MG63 (cell line): ENCODE measurements around the gene CPLANE2. TPM values are rescaled to one million over a fixed set of nuclear protein-coding genes. Genes with fewer than 3 reads are reported as not detected.
A peak's percentile ranks its signal among the peaks of the same experiment; 100 is the strongest.
"Not testable (repeated sequence)": the region's sequence is repeated elsewhere in the genome, so short reads cannot be mapped to it uniquely, and the experiment has no call there.

Source experiments
- DNase-seq: peaks from one replicate; pipeline ENCODE4 v3.0.0-alpha.2; 2020
- H3K27me3 ChIP-seq: fragments of 250-450 bp; sonication (Bioruptor Pico); 2 replicates; pipeline ENCODE4 v1.5.1; 2020; ENCODE audit warnings: mild to moderate bottlenecking, moderate library complexity
- H3K36me3 ChIP-seq: fragments of 250-450 bp; sonication (Bioruptor Pico); 2 replicates; pipeline ENCODE4 v1.5.1; 2020; ENCODE audit warnings: mild to moderate bottlenecking, moderate library complexity
- H3K4me3 ChIP-seq: fragments of 250-450 bp; sonication (Bioruptor Pico); 2 replicates; pipeline ENCODE4 v1.5.1; 2020; ENCODE audit warnings: mild to moderate bottlenecking, moderate library complexity
- H3K9me3 ChIP-seq: fragments of 250-450 bp; sonication (Bioruptor Pico); 2 replicates; pipeline ENCODE4 v1.5.1; 2020; ENCODE audit warnings: mild to moderate bottlenecking, moderate library complexity
- total RNA-seq: library from RNA; depleted of rRNA; stranded (reverse); fragments of >200 nt; shearing (Covaris generic); gene quantifications from 2 replicates; pipeline ENCODE4 v1.2.3, GENCODE V29; 2014; ENCODE audit warnings: low replicate concordance

The CPLANE2 gene
- total RNA-seq, 1 experiment from 2014 or later: 5.1 TPM

DNA sequence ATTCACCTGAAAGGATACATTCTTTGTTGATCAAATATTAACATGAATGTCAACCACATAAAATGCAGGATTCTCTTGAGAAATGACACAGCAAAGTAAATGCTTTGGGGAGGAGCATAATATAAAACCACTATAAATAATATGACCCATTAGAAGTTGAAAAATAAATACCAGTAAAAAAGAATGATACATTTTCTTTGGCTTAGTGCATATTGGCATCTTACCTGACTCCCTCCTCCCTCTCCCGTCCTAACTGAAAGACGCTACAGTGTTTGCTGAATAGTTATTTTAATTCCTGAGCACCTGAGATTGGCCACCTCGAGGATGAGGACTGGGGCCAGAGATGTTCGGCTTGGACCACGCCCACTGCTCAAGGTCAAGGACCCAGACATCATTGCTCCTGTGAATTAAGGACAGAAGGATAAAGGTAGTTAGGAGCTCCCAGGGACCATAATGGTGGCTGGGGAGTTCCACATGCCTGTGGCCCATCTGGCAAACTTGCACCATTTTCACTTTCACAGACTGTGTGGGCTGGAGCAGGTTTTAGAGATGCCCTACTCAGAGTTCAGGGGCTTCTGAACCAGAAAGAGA is 16.4 kb upstream of the CPLANE2 start:
- Histone ChIP-seq H3K9me3 (no peaks in the 10 kb centered on the region), H3K4me3 (no peak overlapping the region), H3K36me3 (peaks cover 30% of the 10 kb centered on the region), H3K27me3 (no peaks in the 10 kb centered on the region)
- no peak for DNase-seq

DNA sequence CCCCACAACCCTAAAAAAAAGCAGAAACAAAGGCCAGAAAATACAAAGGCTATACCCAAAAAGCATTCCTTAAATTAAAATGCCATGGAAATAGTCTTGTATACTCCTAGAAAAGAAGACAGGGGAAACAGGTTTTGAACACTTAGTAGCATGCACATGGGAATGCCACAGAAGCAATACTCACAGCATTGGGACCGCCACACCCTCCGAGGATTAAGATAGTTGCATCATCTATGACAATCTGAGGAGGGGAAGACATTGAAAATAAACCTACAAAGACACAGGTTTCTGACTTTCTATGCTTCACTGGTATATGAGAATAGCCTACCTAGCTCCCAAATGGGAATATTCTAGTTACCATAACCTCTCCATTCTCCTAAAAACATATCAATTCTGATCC is 15.9 kb upstream of the CPLANE2 start:
- no peak overlapping the region for H3K4me3 ChIP-seq
- DNase-seq: no peak
- H3K9me3 ChIP-seq: no peaks in the 10 kb centered on the region
- H3K27me3 ChIP-seq: no peaks in the 10 kb centered on the region
- peaks cover 31% of the 10 kb centered on the region for H3K36me3 ChIP-seq

- Histone ChIP-seq H3K36me3 (peaks cover 37% of the 10 kb centered on the region), H3K9me3 (no peaks in the 10 kb centered on the region), H3K4me3 (no peak overlapping the region), H3K27me3 (no peaks in the 10 kb centered on the region)
- no peak for DNase-seq
Observed at GRCh38 chr1:16251381-16251780, 14.4 kb upstream of the CPLANE2 start.

- DNase-seq: no peak
- no peaks in the 10 kb centered on the region for H3K27me3 ChIP-seq
- H3K9me3 ChIP-seq: no peaks in the 10 kb centered on the region
- H3K4me3 ChIP-seq: no peak overlapping the region
- peaks cover 33% of the 10 kb centered on the region for H3K36me3 ChIP-seq
Observed at GRCh38 chr1:16250524-16251251, 13.7 kb upstream of the CPLANE2 start.

- DNase-seq: no peak
- no peak overlapping the region for H3K4me3 ChIP-seq
- no peaks in the 10 kb centered on the region for H3K9me3 ChIP-seq
- H3K27me3 ChIP-seq: no peaks in the 10 kb centered on the region
- peaks cover 31% of the 10 kb centered on the region for H3K36me3 ChIP-seq
Observed at GRCh38 chr1:16249596-16250241, 12.7 kb upstream of the CPLANE2 start.

DNA sequence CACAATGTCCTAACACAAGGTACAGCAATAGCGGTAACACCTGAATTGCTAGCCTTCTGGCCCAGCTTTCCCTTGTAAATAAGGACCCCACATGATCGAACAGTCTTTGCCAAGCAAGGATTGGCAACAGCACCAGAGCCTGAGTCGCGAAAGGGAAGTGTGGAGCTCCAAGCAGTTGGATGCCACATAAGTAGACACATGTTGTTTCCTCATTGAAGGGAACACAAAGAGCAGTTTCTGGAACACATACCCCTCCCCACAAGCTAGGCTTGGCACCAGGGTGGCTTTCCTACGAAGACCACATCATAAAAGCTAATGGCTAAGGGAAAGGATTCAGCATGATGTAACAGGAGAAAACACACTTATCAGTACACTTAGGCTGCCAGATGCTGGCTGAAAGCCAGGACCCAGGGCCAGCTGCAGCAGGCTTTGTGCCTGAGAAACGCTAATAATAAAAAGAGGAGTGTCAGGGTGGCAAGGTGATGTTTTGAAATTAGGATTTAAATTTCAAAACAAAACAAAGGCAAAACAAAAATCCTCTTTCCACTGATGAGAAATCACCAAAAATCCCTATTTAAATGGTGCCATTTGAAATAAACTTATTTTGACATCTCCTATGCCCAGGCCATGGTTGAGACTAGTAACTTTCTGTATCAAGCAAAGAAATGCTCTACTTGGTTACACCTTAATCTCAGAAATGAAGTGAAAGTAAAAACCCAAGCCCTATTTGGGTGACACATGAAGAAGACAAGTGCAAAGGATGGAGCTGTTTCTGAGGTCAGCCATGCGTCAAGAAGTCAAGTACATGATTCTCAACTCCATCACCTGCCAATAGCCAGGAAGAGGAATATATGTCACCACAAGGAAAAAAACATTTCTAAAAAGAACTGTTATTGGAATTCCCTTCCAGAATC is 11.9 kb upstream of the CPLANE2 start:
- DNase-seq: peak; percentile 76
- peaks cover 33% of the 10 kb centered on the region for H3K36me3 ChIP-seq

DNA sequence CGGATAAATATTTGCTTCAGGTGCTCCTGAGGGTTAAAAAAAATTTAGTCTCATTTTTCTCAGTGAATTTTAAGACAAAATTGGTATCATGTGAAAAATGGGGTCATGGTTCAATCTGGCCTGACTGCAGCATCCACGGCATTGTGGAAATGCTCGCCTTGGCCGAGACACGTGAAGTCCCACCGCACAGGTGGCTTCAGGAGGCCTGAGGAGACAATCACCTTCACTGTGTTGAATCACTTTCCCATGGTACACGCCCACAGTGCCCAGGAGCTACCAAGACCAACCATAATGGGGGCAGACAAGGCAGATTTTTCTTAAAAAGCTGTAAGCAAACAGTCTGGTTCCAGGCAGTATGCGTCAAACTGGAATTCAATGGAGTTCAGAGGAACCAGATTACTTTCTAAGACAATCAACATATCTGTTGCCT is 11.0 kb upstream of the CPLANE2 start:
- Histone ChIP-seq H3K4me3 (no peak overlapping the region), H3K36me3 (peaks cover 27% of the 10 kb centered on the region), H3K27me3 (no peaks in the 10 kb centered on the region), H3K9me3 (no peaks in the 10 kb centered on the region)
- DNase-seq: no peak

More for the DNA sequence above, 11.9 kb upstream of the CPLANE2 start:
- no peaks in the 10 kb centered on the region for H3K9me3 ChIP-seq
- H3K27me3 ChIP-seq: no peaks in the 10 kb centered on the region
- no peak overlapping the region for H3K4me3 ChIP-seq

DNA sequence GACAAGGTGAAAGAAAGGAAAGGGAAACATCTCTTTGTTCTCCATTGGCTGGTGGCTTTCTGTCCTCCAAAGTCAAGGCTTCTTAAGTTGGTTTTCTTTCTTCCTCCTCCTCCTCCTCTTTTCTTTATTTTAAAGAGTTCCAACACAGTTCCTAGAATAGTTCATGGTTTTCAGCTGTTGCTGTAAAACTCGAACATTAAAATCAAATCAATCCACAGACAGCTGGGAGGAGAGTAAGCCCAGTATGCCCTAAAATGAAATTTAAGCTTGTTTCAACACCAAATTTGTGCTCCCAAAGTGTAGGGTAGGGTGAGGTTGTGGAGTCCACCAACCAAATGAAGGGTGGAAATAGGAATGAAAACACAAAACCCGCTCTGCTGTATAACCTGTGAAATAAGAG is 10.5 kb upstream of the CPLANE2 start:
- no peak for DNase-seq
- Histone ChIP-seq H3K27me3 (no peaks in the 10 kb centered on the region), H3K9me3 (no peaks in the 10 kb centered on the region), H3K4me3 (no peak overlapping the region), H3K36me3 (peaks cover 21% of the 10 kb centered on the region)

DNA sequence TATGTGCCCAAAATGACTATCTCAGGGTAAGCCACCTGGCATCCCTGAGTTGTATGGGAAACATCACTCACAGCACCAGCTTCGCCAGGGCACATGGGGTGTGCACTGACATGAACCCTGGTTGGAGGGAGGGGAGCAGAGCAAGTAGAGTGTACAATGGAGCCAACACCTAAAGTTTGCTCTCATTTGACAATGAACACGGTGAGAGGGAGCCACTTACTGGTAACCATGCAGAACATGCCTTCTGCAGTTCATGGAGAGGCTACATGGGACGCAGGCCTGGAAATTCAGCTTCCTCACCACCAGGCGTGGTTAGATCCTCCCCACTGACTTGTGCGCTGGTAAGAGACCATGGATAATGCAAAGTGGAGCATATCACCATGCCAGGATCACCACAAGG is 10.0 kb upstream of the CPLANE2 start:
- peaks cover 17% of the 10 kb centered on the region for H3K36me3 ChIP-seq
- H3K27me3 ChIP-seq: no peaks in the 10 kb centered on the region
- no peak overlapping the region for H3K4me3 ChIP-seq
- DNase-seq: no peak
- no peaks in the 10 kb centered on the region for H3K9me3 ChIP-seq

DNA sequence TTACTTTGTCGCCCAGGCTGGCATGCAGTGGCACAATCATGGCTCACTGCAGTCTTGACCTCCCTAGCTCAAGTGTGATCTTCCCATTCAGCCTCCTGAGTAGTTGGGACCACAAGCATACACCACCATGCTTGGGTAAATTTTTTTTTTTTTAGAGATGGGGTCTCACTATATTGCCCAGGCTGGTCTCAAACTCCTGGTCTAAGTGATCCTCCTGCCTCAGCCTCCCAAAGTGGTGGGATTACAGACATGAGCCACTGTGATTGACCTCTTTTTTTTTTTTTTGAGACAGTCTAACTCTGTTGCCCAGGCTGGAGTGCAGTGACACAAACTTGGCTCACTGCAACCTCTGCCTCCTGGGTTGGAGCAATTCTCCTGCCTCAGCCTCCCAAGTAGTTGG is 9.3 kb upstream of the CPLANE2 start:
- DNase-seq, H3K9me3 ChIP-seq, H3K27me3 ChIP-seq, H3K4me3 ChIP-seq: not testable (repeated sequence)
- peaks cover 17% of the 10 kb centered on the region for H3K36me3 ChIP-seq

DNA sequence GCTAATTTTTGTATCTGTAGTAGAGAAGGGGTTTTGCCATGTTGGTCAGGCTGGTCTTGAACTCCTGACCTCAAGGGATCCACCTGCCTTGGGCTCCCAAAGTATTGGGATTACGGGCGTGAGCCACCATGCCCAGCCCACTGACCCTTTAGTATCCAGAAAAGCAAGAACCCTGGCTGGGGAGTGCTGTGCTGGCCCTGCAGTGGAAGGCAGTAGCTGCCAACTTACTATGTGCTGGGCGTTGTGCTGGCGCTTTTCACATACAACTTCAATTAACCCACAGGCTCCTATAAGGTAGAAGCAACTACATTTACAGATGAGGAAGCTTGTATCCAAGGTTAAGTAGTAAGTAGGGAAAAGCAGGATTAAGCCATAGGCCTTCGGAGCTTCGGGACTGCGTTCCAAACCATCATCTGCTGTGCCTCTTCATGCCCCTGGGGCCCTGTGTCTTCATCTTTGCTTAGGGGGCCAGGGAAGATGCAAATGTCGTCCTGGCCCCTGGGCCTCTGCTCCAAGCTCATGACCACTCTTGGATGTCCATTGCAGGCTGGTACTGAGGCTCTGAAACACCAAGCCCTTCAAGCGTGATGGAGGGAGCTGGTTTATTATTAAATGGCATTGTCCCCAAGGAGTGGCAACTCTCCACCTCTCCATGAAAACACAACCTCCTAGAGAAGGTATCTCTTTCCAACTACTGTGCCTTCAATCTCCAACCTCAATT is 8.7 kb upstream of the CPLANE2 start:
- no peak for DNase-seq
- Histone ChIP-seq H3K36me3 (peaks cover 17% of the 10 kb centered on the region), H3K27me3 (no peaks in the 10 kb centered on the region), H3K9me3 (no peaks in the 10 kb centered on the region), H3K4me3 (no peak overlapping the region)

DNA sequence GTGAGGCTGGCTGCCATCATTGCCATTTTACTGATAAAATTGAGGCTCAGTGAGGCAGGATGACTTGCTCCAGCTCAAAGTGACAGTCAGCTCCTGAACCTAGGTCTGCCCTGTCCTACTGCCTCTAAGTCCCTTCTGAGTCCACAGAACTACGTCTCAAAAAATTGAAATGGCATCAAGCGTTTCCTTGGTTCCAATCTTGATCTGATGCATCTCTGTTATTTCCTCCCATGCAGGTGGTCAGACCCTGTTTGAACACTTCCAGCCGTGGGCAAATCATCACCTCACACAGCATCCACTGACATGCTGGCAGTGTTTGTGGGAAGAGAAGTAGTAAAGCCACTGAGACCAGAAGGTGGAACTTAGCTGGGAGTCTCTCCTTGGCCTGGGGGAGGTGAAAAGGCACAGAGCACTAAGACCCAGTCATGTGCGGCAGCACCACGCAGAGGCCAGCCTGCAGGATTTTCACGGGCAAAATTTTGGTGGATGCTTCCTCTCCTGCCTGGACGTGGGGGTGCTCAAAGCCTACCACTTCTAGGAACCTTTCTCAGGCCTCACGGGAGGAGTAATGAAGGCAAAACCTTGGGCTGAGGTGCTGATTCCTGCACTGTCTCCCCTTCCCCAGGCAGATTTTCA is 7.8 kb upstream of the CPLANE2 start:
- H3K36me3 ChIP-seq: peaks cover 15% of the 10 kb centered on the region
- DNase-seq: no peak
- no peaks in the 10 kb centered on the region for H3K9me3 ChIP-seq
- H3K4me3 ChIP-seq: no peak overlapping the region
- no peaks in the 10 kb centered on the region for H3K27me3 ChIP-seq

- Histone ChIP-seq H3K4me3 (no peak overlapping the region), H3K9me3 (no peaks in the 10 kb centered on the region), H3K36me3 (peaks cover 12% of the 10 kb centered on the region), H3K27me3 (no peaks in the 10 kb centered on the region)
- DNase-seq: peak; percentile 55
Observed at GRCh38 chr1:16243936-16244649, 7.1 kb upstream of the CPLANE2 start.

DNA sequence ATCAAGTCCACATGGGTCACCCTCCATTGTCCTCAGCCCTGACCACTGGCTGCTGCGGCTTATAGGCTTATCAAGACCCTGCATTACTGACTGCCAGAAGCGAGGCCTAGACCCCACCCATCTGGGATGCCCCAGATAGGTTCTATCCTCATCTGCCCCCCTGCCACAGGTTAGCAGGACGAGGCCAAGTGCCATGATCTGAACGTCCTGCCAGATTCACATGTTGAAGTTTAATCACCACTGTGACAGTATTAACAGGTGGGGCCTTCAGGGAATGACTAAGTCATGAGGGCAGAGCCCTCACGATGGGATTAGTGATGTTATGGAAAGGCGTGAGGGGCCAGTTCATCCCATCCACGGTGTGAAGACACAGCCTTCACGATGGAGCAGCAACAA is 6.2 kb upstream of the CPLANE2 start:
- Histone ChIP-seq H3K9me3 (no peaks in the 10 kb centered on the region), H3K36me3 (peaks cover 12% of the 10 kb centered on the region), H3K4me3 (no peak overlapping the region), H3K27me3 (no peaks in the 10 kb centered on the region)
- no peak for DNase-seq

DNA sequence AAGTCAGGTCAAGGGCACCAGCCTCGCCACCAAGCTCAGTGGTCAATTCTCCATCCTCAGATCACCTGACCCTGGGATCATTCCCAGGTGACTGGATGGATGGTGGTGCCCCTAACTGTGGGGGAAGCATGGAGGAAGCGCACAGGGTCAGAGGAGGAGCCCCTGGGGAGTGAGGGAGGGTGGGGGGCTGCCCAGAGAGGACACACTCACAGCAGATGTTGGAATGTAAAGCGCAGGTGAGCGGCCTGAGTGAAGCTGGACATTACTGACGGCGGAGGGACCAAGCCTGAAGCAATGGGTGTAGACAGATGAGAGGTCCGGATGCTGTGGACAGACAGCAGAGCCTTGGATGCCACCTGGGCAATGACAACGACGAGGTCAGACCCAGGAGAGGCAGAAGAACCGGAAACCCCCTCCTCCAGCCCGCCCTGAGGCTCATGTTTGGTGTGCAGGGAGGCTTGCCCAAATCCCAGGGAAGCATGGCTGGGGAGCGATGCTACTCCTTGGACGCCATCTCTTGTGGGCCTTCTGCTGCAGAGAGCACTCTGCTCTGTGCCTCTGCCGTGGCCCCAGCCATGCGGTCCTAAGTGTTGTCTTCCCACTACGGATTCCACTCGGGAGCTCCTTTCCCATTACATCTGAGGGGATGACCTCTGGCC is 5.7 kb upstream of the CPLANE2 start:
- Histone ChIP-seq H3K27me3 (no peaks in the 10 kb centered on the region), H3K36me3 (peaks cover 10% of the 10 kb centered on the region), H3K9me3 (no peaks in the 10 kb centered on the region), H3K4me3 (no peak overlapping the region)
- DNase-seq: no peak
